HG03175 (cell line): ENCODE data around the gene GLIPR1L2.
"Not testable (repeated sequence)": the region's sequence is repeated elsewhere in the genome, so short reads cannot be mapped to it uniquely, and the experiment has no call there.

Source experiments
- ATAC-seq: cut with Tn5 transposase; IDR thresholded peaks from one replicate; pipeline ENCODE4 v1.9.1; 2021; ENCODE audit warnings: mild to moderate bottlenecking, moderate library complexity; ENCODE audit not compliant: unreplicated experiment

GLIPR1L2 gene

GRCh38 chr12:75390899-75391538, at the start of gene GLIPR1L2:
GLIPR1L2 (plus strand) TSS chr12:75391089; CDS start chr12:75391117, 28 bp downstream.
- ATAC-seq = peak; percentile 99

GRCh38 chr12:75341873-75342272, 49.0 kb upstream of the GLIPR1L2 start:
- ATAC-seq = no peak

GRCh38 chr12:75345531-75345930, 45.4 kb upstream of the GLIPR1L2 start:
- no peak for ATAC-seq

GRCh38 chr12:75346215-75346614, 44.7 kb upstream of the GLIPR1L2 start:
- not testable (repeated sequence) for ATAC-seq

GRCh38 chr12:75349946-75350345, 40.9 kb upstream of the GLIPR1L2 start:
- ATAC-seq = no peak

GRCh38 chr12:75350413-75350812, 40.5 kb upstream of the GLIPR1L2 start:
- no peak for ATAC-seq

- ATAC-seq = no peak
These were observed 36.9 kb upstream of the GLIPR1L2 start for GRCh38 chr12:75354011-75354410.

GRCh38 chr12:75360920-75361319, 30.0 kb upstream of the GLIPR1L2 start:
- ATAC-seq = no peak

GRCh38 chr12:75361408-75361807, 29.5 kb upstream of the GLIPR1L2 start:
- ATAC-seq = no peak

- ATAC-seq = no peak
These were observed 26.0 kb upstream of the GLIPR1L2 start for GRCh38 chr12:75364919-75365318.

GRCh38 chr12:75366629-75367028, 24.3 kb upstream of the GLIPR1L2 start:
- ATAC-seq = peak; percentile 47

GRCh38 chr12:75374971-75375370, 15.9 kb upstream of the GLIPR1L2 start:
- no peak for ATAC-seq

GRCh38 chr12:75378354-75378753, 12.5 kb upstream of the GLIPR1L2 start:
- ATAC-seq = no peak

- no peak for ATAC-seq
These were observed 1.8 kb upstream of the GLIPR1L2 start for GRCh38 chr12:75389061-75389460.

- ATAC-seq = no peak
These were observed 1.2 kb upstream of the GLIPR1L2 start for GRCh38 chr12:75389706-75390105.

- ATAC-seq = no peak
These were observed 562 bp upstream of the GLIPR1L2 start for GRCh38 chr12:75390156-75390898.

- no peak for ATAC-seq
These were observed 13.3 kb downstream of the GLIPR1L2 start for GRCh38 chr12:75404231-75404630.

- no peak for ATAC-seq
These were observed 16.8 kb downstream of the GLIPR1L2 start for GRCh38 chr12:75407683-75408082.

- no peak for ATAC-seq
These were observed 18.9 kb downstream of the GLIPR1L2 start for GRCh38 chr12:75409830-75410229.

- ATAC-seq = no peak
These were observed 23.8 kb downstream of the GLIPR1L2 start for GRCh38 chr12:75414671-75415070.

- no peak for ATAC-seq
These were observed 29.0 kb downstream of the GLIPR1L2 start for GRCh38 chr12:75419841-75420240.

GRCh38 chr12:75427491-75427890, 36.6 kb downstream of the GLIPR1L2 start:
- no peak for ATAC-seq
